ENCODE results near the gene KCNK2. TPM values are rescaled to one million over a fixed set of nuclear protein-coding genes. Genes with fewer than 3 reads are reported as not detected.

KCNK2 gene
- total and polyA plus RNA-seq, 10 of the 15 experiments (the other 5 are each of a cell fraction or from before 2014, with no cell fraction given) = 0.04 to 0.13 (median 0.08) TPM; not detected in 4

DNA sequence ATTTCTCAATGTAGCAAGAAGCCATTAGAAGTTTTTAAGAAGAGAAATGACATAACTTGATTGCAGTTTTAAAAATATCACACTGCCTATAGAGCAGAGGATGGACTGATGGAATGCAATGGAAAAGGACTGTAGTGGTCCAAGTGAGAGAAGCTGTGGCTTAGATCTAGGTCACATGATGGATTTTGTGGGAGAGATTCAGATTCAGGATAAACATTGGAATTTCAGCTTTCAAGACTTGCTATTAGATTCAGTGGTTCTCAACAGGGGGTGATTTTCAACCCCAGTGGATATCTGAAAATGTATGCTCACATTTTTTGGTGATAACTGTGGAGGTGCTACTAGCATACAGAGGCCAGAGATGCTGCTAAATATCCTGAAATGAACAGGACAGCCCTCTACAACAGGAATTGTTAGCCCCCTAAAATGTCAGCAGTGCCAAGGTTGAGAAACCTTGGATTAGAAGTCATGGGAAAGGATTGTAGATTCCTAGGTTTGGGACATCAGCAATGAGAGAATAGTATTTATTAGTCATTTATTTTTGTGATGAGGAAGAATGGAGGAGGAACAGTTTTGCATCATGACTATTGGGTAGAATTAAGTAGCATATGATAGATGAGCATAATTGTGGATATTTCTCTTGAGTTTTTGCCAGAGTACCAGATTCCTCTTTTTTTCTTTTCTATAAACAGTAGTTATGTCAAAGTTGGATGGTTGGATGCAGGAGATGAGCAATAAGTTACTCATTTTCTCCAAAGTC lies 30.1 kb upstream of the KCNK2 start:
- ChIA-PET RAD21 (ENCODE audit: unreplicated experiment) (no interaction called here), SMC1A (ENCODE audit: uncharacterized antibody, unreplicated experiment) (no interaction called here), POLR2A (no interaction called here), CTCF (no interaction called here)
- Histone ChIP-seq H3K4me2 (ENCODE audit: control insufficient read depth, insufficient read depth) (no peak overlapping the region), H3K4me1 (ENCODE audit: control insufficient read depth, insufficient read depth, low read length) (no peaks in the 10 kb centered on the region), H3K27me3 (replicated peaks in 1 of 2; ENCODE audit: control insufficient read depth in 2 of 2, insufficient read depth in 2 of 2, low read length in 1 of 2) (no peaks in the 10 kb centered on the region), H2AFZ (ENCODE audit: control insufficient read depth, low read depth, low read length) (no peak overlapping the region), H4K20me1 (ENCODE audit: control insufficient read depth, insufficient read depth) (no peaks in the 10 kb centered on the region), H3K79me2 (ENCODE audit: control insufficient read depth, insufficient read depth, low read length) (no peaks in the 10 kb centered on the region), H3K4me3 (no peak overlapping the region), H3K9ac (ENCODE audit: control insufficient read depth, insufficient read depth, low read length) (no peak overlapping the region), H3K9me3 (replicated peaks; ENCODE audit: control insufficient read depth, insufficient read depth, low read length) (no peaks in the 10 kb centered on the region), H3K27ac (ENCODE audit: control insufficient read depth, insufficient read depth) (no peak overlapping the region), H3K36me3 (ENCODE audit: control insufficient read depth in 2 of 2, insufficient read depth in 2 of 2, low read length in 1 of 2) (no peaks in the 10 kb centered on the region)
- ATAC-seq = no peak
- no peak for DNase-seq (ENCODE audit: low read depth, low spot score)
- no TSS peak for BruUV-seq (replicated peaks)
- in situ Hi-C loops (cut with MboI) = no loop called here
- intact Hi-C loops (cut with micrococcal nuclease; ENCODE audit: unreplicated experiment) = no loop called here
- no peak for FAIRE-seq
- TF ChIP-seq CBFB (IDR thresholded peaks at IDR 0.05; ENCODE audit: low read depth) = no peak
- no peak for TF ChIP-seq TCF7 (IDR thresholded peaks at IDR 0.05; ENCODE audit: borderline replicate concordance)
- no peak for TF ChIP-seq DPF2 (IDR thresholded peaks at IDR 0.05)
- no peak for TF ChIP-seq ZNF217 (IDR thresholded peaks at IDR 0.05)
- TF ChIP-seq GATAD2B (conservative IDR thresholded peaks at IDR 0.05; ENCODE audit: low read depth) = no peak
- TF ChIP-seq, protein P1, sequence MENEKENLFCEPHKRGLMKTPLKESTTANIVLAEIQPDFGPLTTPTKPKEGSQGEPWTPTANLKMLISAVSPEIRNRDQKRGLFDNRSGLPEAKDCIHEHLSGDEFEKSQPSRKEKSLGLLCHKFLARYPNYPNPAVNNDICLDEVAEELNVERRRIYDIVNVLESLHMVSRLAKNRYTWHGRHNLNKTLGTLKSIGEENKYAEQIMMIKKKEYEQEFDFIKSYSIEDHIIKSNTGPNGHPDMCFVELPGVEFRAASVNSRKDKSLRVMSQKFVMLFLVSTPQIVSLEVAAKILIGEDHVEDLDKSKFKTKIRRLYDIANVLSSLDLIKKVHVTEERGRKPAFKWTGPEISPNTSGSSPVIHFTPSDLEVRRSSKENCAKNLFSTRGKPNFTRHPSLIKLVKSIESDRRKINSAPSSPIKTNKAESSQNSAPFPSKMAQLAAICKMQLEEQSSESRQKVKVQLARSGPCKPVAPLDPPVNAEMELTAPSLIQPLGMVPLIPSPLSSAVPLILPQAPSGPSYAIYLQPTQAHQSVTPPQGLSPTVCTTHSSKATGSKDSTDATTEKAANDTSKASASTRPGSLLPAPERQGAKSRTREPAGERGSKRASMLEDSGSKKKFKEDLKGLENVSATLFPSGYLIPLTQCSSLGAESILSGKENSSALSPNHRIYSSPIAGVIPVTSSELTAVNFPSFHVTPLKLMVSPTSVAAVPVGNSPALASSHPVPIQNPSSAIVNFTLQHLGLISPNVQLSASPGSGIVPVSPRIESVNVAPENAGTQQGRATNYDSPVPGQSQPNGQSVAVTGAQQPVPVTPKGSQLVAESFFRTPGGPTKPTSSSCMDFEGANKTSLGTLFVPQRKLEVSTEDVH (IDR thresholded peaks at IDR 0.05; ENCODE audit: low read depth, partially characterized antibody) = no peak
- no peak for TF ChIP-seq SMARCA5 (IDR thresholded peaks at IDR 0.05)
- TF ChIP-seq, protein P2, sequence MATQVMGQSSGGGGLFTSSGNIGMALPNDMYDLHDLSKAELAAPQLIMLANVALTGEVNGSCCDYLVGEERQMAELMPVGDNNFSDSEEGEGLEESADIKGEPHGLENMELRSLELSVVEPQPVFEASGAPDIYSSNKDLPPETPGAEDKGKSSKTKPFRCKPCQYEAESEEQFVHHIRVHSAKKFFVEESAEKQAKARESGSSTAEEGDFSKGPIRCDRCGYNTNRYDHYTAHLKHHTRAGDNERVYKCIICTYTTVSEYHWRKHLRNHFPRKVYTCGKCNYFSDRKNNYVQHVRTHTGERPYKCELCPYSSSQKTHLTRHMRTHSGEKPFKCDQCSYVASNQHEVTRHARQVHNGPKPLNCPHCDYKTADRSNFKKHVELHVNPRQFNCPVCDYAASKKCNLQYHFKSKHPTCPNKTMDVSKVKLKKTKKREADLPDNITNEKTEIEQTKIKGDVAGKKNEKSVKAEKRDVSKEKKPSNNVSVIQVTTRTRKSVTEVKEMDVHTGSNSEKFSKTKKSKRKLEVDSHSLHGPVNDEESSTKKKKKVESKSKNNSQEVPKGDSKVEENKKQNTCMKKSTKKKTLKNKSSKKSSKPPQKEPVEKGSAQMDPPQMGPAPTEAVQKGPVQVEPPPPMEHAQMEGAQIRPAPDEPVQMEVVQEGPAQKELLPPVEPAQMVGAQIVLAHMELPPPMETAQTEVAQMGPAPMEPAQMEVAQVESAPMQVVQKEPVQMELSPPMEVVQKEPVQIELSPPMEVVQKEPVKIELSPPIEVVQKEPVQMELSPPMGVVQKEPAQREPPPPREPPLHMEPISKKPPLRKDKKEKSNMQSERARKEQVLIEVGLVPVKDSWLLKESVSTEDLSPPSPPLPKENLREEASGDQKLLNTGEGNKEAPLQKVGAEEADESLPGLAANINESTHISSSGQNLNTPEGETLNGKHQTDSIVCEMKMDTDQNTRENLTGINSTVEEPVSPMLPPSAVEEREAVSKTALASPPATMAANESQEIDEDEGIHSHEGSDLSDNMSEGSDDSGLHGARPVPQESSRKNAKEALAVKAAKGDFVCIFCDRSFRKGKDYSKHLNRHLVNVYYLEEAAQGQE (IDR thresholded peaks at IDR 0.05; ENCODE audit: low read depth, low read length) = no peak
- no peak for TF ChIP-seq ZNF384 (IDR thresholded peaks at IDR 0.05; ENCODE audit: borderline replicate concordance, low read depth, low read length)
- no peak for TF ChIP-seq MTA2 (IDR thresholded peaks at IDR 0.05; ENCODE audit: low read depth)

Data from GM12878 (cell line).